Aorta (tissue), 5 donors: ENCODE results near the gene NLRC5. TPM values are rescaled to one million over a fixed set of nuclear protein-coding genes. Genes with fewer than 3 reads are reported as not detected.
"Not testable (repeated sequence)": the region's sequence is repeated elsewhere in the genome, so short reads cannot be mapped to it uniquely, and the experiment has no call there.

Source experiments
- ATAC-seq: fragments of 200-7000 bp; cut with Tn5 transposase; one replicate; pipeline ENCODE4 v1.9.1; 2022; ENCODE audit warnings: moderate library complexity; ENCODE audit not compliant: low FRiP score
- DNase-seq, 2 donors: peaks; one replicate each; pipeline ENCODE4 v3.0.0-alpha.2; 2020
- H3K27ac ChIP-seq, 2 donors: one replicate each; pipeline ENCODE4 v1.5.1; 2013; ENCODE audit warnings: low read length in 2 of 2, mild to moderate bottlenecking in 2 of 2, moderate library complexity in 2 of 2, control low read depth in 1 of 2, inconsistent platforms in 1 of 2, low read depth in 1 of 2
- H3K27me3 ChIP-seq, 2 donors: one replicate each; pipeline ENCODE4 v1.6.1; 2013; ENCODE audit warnings: control low read depth in 1 of 2, low read length in 1 of 2, mild to moderate bottlenecking in 1 of 2, moderate library complexity in 1 of 2; ENCODE audit not compliant: insufficient read depth in 2 of 2, control insufficient read depth in 1 of 2
- H3K36me3 ChIP-seq, 2 donors: one replicate each; pipeline ENCODE4 v1.6.1; 2013; ENCODE audit warnings: control low read depth in 1 of 2, low read length in 1 of 2, mild to moderate bottlenecking in 1 of 2; ENCODE audit not compliant: insufficient read depth in 2 of 2, control insufficient read depth in 1 of 2
- H3K4me1 ChIP-seq, 2 donors: one replicate each; pipeline ENCODE4 v1.6.1; 2013; ENCODE audit warnings: low read length in 2 of 2, control low read depth in 1 of 2, mild to moderate bottlenecking in 1 of 2, moderate library complexity in 1 of 2; ENCODE audit not compliant: insufficient read depth in 2 of 2, control insufficient read depth in 1 of 2
- H3K4me3 ChIP-seq, 2 donors: one replicate each; pipeline ENCODE4 v1.5.1; 2013; ENCODE audit warnings: low read length in 2 of 2, control low read depth in 1 of 2, mild to moderate bottlenecking in 1 of 2
- H3K9me3 ChIP-seq: one replicate; pipeline ENCODE4 v1.6.1; 2013; ENCODE audit warnings: mild to moderate bottlenecking, low read length; ENCODE audit not compliant: control insufficient read depth
- WGBS, 2 donors: extraction: QIAGEN DNeasy Blood & Tissue Kit; methylation state at CpG; one replicate each; pipeline ENCODE4 v1.1.7; 2013; 5-methylcytosine and 5-hydroxymethylcytosine counted together
- intact Hi-C, 2 donors: fragments of 100-400 bp; cut with DNase I; formaldehyde crosslinking; loops; one replicate each; pipeline versions ENCODE4 v1.14.2 to v1.15.0; 2022
- polyA plus RNA-seq, 2 donors: library from polyadenylated mRNA; stranded (reverse); fragments of 200-250 nt; gene quantifications; one replicate each; pipeline ENCODE4 v1.2.3, GENCODE V29; 2013
- total RNA-seq, 2 donors: library from RNA; stranded (reverse); fragmentation: NEBNext Ultra II Directional; extraction: Animal tissue kit (Norgen Biotek cat#: 25700); gene quantifications; one replicate each; pipeline ENCODE4 v1.2.1, GENCODE V29; 2021
- donor health status: healthy with polysubstance abuse.
- donor health status: Bipolar disorder and iron deficiency.
- donor health status: DM: no; HTN: no; CAD: no.
- donor health status: DM: no; HTN: no; CAD: no.
- donor health status: DM: yes; HTN: yes; CAD: no.

NLRC5 gene
- total and polyA plus RNA-seq, 4 donors = 4.9 to 82.9 (median 35.9) TPM

- WGBS, 2 donors = 90 to 92% methylated on average over 7 of the region's 7 CpGs
- no peak for DNase-seq
- ATAC-seq = no peak
These were observed 19.6 kb upstream of the NLRC5 start for GRCh38 chr16:56969769-56970168.

GRCh38 chr16:56970934-56971767, 18.2 kb upstream of the NLRC5 start:
- no peaks in the 10 kb centered on the region for H3K36me3 ChIP-seq
- DNase-seq (no peak), ATAC-seq (no peak)
- H3K27ac ChIP-seq = no peak overlapping the region
- no peaks in the 10 kb centered on the region for H3K27me3 ChIP-seq
- intact Hi-C loops = no loop called here
- H3K4me1 ChIP-seq = no peaks in the 10 kb centered on the region
- H3K4me3 ChIP-seq = no peak overlapping the region
- WGBS, 2 donors = 62 to 78% methylated on average over 8 of the region's 8 CpGs
- no peaks in the 10 kb centered on the region for H3K9me3 ChIP-seq

More at GRCh38 chr16:56969769-56970168, 19.6 kb upstream of the NLRC5 start:
- intact Hi-C loops = loop anchor here (10.0 kb wide), 1 partner anchor 75 kb away; no protein-coding TSS in a partner anchor
- H3K36me3 ChIP-seq = no peaks in the 10 kb centered on the region
- no peak overlapping the region for H3K27ac ChIP-seq
- no peak overlapping the region for H3K4me3 ChIP-seq
- no peaks in the 10 kb centered on the region for H3K27me3 ChIP-seq
- no peaks in the 10 kb centered on the region for H3K4me1 ChIP-seq
- no peaks in the 10 kb centered on the region for H3K9me3 ChIP-seq

- H3K27me3 ChIP-seq = no peaks in the 10 kb centered on the region
- no peak for DNase-seq
- ATAC-seq = no peak
- H3K27ac ChIP-seq = no peak overlapping the region
- WGBS, 2 donors = 98 to 100% methylated on average over 3 of the region's 3 CpGs
- H3K4me3 ChIP-seq = no peak overlapping the region
- no peaks in the 10 kb centered on the region for H3K9me3 ChIP-seq
- no peaks in the 10 kb centered on the region for H3K4me1 ChIP-seq
- no peaks in the 10 kb centered on the region for H3K36me3 ChIP-seq
- intact Hi-C loops = no loop called here
These were observed 17.7 kb upstream of the NLRC5 start for GRCh38 chr16:56971768-56972043.

GRCh38 chr16:56972403-56973293, 16.7 kb upstream of the NLRC5 start:
- Histone ChIP-seq H3K36me3 (no peaks in the 10 kb centered on the region), H3K4me1 (no peaks in the 10 kb centered on the region), H3K4me3 (no peak overlapping the region), H3K27me3 (no peaks in the 10 kb centered on the region), H3K9me3 (no peaks in the 10 kb centered on the region), H3K27ac (no peak overlapping the region)
- WGBS, 2 donors = 82 to 86% methylated on average over 18 of the region's 18 CpGs
- no peak for DNase-seq
- no peak for ATAC-seq
- intact Hi-C loops = no loop called here

GRCh38 chr16:56973294-56973689, 16.1 kb upstream of the NLRC5 start:
- Histone ChIP-seq H3K36me3 (no peaks in the 10 kb centered on the region), H3K27me3 (no peaks in the 10 kb centered on the region), H3K4me1 (no peaks in the 10 kb centered on the region), H3K4me3 (no peak overlapping the region), H3K9me3 (no peaks in the 10 kb centered on the region), H3K27ac (no peak overlapping the region)
- intact Hi-C loops = no loop called here
- no peak for DNase-seq
- ATAC-seq = no peak
- WGBS, 2 donors = 79 to 81% methylated on average over 9 of the region's 9 CpGs

- intact Hi-C loops, H3K9me3 ChIP-seq: not testable (repeated sequence)
These were observed 15.5 kb upstream of the NLRC5 start for GRCh38 chr16:56973899-56974298.

GRCh38 chr16:56974549-56975300, 14.6 kb upstream of the NLRC5 start:
- no peak overlapping the region for H3K4me3 ChIP-seq

More at GRCh38 chr16:56973899-56974298, 15.5 kb upstream of the NLRC5 start:
- ATAC-seq, H3K4me3 ChIP-seq, H3K27me3 ChIP-seq, H3K36me3 ChIP-seq, DNase-seq, H3K4me1 ChIP-seq, H3K27ac ChIP-seq: not testable (repeated sequence)
- WGBS, 2 donors = 82 to 95% methylated on average over 7 of the region's 7 CpGs

GRCh38 chr16:56975714-56976113, 13.6 kb upstream of the NLRC5 start:
- Histone ChIP-seq H3K27me3 (no peaks in the 10 kb centered on the region), H3K9me3 (no peaks in the 10 kb centered on the region), H3K36me3 (no peaks in the 10 kb centered on the region), H3K4me1 (no peaks in the 10 kb centered on the region), H3K27ac (no peak overlapping the region), H3K4me3 (no peak overlapping the region)
- DNase-seq (peak in 1 of 2 donors; percentile 42), ATAC-seq (no peak)
- 94 to 99% methylated on average over 10 of the region's 10 CpGs for WGBS, 2 donors
- intact Hi-C loops = no loop called here

More at GRCh38 chr16:56974549-56975300, 14.6 kb upstream of the NLRC5 start:
- H3K27me3 ChIP-seq = no peaks in the 10 kb centered on the region
- ATAC-seq (no peak), DNase-seq (peak in 1 of 2 donors; percentile 27)
- H3K4me1 ChIP-seq = no peaks in the 10 kb centered on the region
- WGBS, 2 donors = 88 to 92% methylated on average over 9 of the region's 9 CpGs
- H3K36me3 ChIP-seq = no peaks in the 10 kb centered on the region
- H3K27ac ChIP-seq = no peak overlapping the region
- H3K9me3 ChIP-seq = no peaks in the 10 kb centered on the region
- intact Hi-C loops = no loop called here
